ENCODE data around the gene SCUBE2.
"Not testable (repeated sequence)": the region's sequence is repeated elsewhere in the genome, so short reads cannot be mapped to it uniquely, and the experiment has no call there.

Gene SCUBE2

GRCh38 chr11:9004183-9004926, 87.0 kb downstream of the SCUBE2 start:
- ATAC-seq, result no peak
- DNase-seq, result no peak

DNA sequence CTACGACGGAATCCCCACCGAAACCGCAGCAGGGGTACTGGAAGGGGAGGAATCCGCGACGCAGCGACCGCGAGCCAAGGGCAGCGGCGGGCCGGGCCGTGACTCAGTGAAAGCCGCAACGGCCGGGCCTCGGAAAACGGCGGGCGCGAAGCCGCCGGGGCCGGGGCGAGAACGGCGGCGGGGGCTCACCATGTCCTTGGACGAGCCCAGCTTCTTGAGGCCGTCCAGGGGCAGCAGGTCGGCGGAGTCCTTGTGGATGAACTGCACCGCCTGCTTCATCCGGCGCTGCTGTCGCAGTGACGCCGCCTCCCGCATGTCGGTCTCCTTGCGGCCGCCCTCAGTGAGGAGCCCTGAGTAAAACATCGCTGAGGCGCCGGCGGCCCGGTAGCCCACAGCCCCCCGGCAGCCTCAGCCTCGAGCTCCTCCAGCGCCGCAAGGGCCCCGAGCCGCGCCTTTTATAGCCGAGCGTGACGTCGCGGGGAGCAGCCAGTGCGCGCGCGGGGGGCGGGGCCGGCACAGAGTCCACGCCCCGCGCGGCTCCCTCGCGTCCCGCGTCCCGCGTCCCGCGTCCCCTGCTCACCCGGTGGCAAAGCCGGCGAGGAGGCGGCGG, 87.7 kb downstream of the SCUBE2 start, which contains the start of gene NRIP3:
Gene NRIP3, minus strand, starts transcription at position 429 of the 610 bp plus-strand sequence. Its CDS starts 66 bp downstream, at position 363.
- DNase-seq (peak; percentile 76), ATAC-seq (peak; percentile 47)

DNA sequence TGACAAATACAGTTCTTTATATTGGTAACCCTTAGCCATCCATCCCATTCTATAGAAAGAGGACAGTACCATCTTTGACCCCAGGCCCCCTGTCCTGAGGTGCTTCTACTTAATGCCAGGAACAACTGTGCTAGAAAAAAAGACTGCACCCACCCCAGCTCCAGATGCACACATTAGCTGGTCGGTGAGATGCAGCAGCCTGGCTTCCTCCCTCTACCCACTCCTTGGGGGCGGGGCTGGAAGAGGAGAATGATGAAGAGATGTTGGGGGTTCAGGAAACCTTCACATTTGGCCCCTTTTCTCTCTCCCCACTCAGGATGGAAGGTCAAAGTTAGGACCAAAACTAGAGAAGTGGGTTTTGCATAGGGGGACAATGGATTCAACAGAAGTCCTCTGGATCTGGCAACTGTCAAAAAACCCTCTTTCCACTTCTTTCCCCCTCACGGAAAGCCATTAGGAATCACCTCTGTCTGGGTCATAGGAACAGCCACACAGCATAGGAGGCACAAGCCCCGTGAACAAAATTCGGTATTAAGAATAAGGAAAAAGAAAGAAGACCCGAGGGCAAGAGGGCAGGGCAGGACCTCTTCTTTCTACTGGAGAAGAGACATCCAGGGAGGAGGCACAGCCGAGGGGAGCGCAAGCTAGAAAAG, 88.4 kb downstream of the SCUBE2 start:
- ATAC-seq (no peak), DNase-seq (peak; percentile 53)

DNA sequence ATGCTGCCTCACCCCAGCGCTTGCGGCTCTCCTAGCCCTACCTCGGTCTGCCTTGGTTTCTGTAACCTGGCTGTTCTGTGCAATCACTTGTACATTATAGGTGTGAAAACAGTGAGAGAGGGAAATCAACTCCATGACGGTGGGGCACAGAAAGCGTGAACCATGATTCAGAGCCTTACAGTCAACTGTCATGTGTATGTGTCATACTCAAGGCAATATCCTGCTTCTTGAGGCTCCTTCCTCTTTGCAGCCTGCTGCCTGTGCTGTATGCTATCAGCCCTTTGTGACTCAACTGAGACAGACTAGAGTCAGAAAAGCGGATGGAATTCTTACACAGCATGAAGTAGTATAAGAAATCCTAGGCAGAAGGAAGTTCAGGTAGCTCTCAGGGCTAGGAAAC, 89.7 kb downstream of the SCUBE2 start:
- peak; percentile 96 for ATAC-seq
- peak; percentile 48 for DNase-seq

- ATAC-seq, result no peak
Measured at GRCh38 chr11:8998017-8998416, 93.4 kb downstream of the SCUBE2 start.

DNA sequence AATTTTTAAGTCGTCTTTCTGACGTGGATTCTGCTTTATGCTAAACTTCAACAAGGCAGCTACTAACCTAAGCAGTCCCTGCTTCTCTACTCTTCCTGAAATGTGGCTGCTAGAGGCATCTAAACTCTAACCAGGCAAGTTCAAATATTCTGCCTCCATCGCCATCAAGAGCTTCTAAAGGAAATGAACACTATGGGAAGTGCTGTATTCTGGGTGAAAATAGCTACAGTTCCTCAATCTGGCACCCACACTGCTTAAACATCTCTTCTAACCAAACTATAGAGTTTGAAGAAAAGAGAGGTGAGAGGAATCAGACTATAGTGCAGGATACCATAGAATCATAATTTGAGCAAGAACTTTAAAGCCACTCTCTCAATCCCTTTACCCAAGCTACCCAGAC, 93.9 kb downstream of the SCUBE2 start:
- no peak for ATAC-seq
- DNase-seq, result no peak

More at GRCh38 chr11:8998017-8998416, 93.4 kb downstream of the SCUBE2 start:
- no peak for DNase-seq

DNA sequence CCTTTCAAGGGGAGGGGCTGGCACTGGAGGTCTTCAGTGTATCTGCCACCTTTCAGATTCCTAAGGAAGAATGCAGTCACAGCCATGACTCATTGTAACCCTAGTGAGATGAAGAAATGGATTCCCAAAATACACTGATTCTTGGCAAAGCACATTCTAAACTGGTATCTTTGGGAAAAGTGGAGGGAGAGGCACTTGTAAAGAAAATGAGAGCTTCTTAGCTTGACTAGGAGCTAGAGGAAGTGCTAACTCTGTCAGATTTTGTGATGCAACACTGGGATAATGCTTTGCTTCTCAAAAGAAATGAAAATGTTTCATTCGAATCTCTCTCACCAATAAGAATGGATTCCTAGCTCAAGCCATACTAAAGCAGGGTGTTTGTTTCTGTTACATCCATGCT, 101.9 kb downstream of the SCUBE2 start:
- DNase-seq (no peak), ATAC-seq (no peak)

DNA sequence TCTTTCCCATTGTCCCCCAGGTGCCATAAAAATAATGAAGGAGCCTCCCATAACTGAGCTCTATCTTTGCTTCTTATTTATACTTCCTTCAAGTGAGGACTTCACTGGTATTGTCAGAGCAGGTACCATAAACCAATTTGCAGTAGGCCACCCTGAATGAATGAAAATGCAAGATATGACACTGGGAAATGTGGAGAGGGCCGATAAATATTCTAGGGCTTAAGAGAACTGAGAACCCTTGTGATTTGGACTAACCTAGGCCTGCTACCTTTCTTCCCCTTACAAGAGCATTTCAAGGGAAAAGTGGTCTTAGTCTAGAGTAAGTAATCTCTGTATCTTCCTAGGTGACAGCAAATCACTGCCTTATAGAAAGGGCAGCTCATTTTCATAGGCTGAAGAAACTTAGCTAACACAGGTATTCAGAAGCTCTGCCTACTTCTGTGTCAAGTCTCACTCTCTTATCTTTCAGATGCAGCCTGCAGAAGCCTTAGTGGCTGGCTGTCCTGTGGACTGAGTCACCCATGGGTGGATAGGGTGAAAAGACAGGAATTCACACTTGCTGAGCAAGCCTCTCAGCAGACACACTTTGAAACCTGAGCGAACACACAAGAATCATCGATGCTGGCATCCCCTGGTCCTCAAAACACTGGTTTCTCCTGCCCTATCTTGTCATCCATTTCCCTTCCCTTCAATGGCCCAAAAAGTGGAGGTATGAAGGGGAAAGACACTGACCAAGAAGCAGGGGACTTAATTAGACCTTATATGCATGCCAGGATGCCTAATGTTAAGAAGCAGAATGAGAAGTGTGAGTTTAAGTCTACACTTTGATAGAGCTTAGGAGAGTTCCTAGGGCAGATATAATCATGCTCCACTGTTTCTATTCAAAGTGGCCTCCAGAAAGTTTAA, 102.8 kb downstream of the SCUBE2 start:
- ATAC-seq (no peak), DNase-seq (no peak)

GRCh38 chr11:8987446-8987845, 104.0 kb downstream of the SCUBE2 start:
- DNase-seq (no peak), ATAC-seq (no peak)

DNA sequence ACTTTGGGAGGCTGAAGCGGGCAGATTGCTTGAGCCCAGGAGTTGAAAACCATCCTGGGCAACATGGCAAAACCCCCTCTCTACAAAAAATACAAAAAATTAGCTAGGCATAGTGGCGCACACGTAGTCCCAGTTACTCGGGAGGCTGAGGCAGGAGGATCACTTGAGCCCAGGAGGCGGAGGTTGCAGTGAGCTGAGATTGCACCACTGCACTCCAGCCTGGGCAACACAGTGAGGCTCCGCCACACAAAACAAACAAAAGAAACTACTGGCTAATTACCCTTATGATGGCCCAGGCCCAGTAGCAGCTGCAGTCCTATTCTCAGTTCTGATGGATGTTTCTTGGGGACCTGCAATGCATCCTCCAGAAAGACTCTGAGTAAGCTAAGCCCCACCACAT, 104.6 kb downstream of the SCUBE2 start:
- not testable (repeated sequence) for ATAC-seq, DNase-seq

- ATAC-seq, result no peak
- no peak for DNase-seq
Measured at GRCh38 chr11:8985462-8985861, 105.9 kb downstream of the SCUBE2 start.

DNA sequence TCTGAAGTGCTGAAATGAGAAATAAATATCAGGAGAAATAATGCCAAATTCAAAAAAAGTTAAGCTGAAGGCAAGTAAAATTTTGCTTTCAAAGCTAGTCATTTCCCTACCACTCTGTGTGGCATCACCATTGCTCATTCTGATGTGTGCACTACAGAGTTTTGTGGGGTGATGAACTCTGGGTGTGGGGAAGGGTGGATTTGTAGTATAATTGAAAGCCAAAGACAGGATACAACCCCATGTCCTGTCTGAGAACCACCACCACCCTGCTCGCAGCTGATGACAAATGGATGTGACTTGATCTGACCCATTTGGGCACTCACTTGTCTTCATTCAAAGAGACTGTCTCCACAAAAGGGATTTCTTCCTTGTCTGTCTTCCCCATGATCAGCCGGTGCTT, 107.8 kb downstream of the SCUBE2 start:
- ATAC-seq, result no peak

GRCh38 chr11:8980485-8980884, 110.9 kb downstream of the SCUBE2 start:
- ATAC-seq (no peak), DNase-seq (no peak)

More for the DNA sequence above, 107.8 kb downstream of the SCUBE2 start:
- DNase-seq, result no peak

DNA sequence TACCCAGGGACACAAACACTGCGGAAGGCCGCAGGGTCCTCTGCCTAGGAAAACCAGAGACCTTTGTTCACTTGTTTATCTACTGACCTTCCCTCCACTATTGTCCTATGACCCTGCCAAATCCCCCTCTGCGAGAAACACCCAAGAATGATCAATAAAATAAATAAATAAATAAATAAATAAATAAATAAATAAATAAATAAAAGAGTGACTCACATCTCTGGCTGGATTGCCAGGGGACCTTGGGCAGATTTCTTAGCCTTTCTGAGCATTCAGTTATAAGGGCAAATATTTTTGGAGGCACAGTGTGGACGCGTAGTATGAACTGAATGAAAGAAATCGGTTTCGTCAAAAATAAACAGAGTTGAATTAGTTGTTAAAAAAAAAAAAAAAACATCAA, 112.0 kb downstream of the SCUBE2 start:
- ATAC-seq, result not testable (repeated sequence)

DNA sequence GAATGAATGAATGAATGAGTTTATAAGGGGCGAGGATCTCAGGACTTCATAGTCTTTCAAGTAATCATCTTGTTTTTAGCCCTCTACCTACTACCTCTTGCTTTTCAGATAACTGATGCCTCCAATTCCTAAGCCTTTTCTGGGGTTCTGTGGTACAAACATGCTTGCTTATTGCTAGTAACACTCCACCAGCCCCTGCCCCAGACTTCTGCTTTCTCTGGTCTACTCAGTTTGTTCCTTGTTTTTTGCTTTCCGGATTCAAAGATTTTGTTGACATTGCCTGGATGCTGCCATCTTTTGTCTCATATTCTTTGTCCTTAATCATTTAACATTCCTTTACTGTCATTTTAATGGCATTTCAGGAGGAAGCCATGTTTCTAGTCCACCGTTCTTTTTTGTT, 118.3 kb downstream of the SCUBE2 start:
- DNase-seq (no peak), ATAC-seq (no peak)

More for the DNA sequence above, 112.0 kb downstream of the SCUBE2 start:
- not testable (repeated sequence) for DNase-seq

DNA sequence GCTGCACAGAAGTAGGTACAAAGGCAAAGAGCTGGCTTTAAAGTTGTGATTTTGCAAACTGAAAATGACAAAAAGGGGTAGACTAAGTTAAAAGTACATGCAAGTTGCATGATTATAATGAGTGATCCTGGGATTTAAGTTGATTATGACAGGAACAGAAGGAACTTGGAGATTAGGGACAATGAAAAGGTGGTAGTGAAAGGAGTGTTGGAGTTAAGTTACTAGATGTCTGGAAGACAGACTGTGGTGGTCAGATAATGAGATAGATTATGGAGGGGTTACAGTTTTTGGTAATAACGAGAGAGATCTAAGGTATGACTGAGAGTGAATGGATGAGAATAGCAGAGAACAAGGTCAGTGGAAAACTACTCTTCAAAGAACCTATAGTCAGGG, 119.5 kb downstream of the SCUBE2 start:
- DNase-seq (no peak), ATAC-seq (no peak)

DNA sequence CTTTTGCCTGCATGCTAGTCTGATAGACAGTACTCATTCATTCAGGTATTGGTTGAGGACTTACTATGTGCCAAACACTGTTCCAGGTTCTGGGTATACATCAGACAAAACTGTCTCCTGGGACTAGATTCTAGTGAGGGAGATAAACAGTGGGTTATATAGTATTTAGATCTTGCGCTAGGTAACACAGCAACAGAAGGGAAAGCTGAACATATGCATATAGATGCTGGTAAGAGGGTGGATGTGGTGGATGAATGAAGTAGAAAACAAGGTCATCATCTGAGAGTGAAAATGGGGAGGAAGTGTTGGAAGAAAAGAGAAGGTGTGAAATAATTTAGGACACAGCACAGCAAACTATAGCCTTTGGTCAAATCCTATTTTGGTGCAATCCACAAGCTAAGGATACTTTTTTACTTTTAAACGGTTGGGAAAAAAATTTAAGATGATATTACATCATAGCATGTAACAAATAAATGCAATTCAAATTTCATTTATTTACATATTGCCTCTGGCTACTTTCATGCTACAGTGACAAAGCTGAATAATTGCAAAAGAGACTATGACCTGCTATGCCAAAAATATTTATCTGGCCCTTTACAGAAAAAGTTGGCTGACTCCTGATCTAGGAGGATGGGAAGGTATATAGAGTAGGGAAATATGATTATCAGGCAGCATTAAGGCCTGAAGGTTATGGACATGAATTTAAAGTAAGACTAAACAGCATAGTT, 120.0 kb downstream of the SCUBE2 start:
- ATAC-seq (no peak), DNase-seq (no peak)

All from stimulated activated naive CD8-positive, alpha-beta T cell treated with anti-CD3 and anti-CD28 coated beads, Interleukin-15, Interleukin-2, amounts not matched to agents 100 U/mL and 50 U/mL, for 24 hours (primary cell).